Measurements from ENCODE around the gene MPO.

MPO gene

DNA sequence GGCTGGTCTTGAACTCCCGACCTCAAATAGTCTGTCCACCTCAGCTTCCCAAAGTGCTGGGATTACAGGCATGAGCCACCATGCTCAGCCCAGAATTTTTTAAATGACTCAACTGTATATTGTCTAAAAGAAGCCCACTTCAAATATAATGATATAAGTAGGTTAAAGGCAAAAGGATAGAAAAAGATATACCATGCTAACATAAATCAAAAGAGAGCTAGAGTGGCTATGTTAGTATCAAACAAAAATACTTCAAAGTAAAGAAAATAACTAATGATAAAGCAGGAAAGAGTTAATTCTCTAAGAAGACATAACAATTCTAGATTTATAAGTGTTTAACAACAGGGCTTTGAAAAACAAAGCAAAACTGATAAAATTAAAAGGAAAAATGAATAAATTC, 13.3 kb upstream of the MPO start:
- DNase-seq (ENCODE audit: low read depth) = no peak
- TF ChIP-seq, protein P1, sequence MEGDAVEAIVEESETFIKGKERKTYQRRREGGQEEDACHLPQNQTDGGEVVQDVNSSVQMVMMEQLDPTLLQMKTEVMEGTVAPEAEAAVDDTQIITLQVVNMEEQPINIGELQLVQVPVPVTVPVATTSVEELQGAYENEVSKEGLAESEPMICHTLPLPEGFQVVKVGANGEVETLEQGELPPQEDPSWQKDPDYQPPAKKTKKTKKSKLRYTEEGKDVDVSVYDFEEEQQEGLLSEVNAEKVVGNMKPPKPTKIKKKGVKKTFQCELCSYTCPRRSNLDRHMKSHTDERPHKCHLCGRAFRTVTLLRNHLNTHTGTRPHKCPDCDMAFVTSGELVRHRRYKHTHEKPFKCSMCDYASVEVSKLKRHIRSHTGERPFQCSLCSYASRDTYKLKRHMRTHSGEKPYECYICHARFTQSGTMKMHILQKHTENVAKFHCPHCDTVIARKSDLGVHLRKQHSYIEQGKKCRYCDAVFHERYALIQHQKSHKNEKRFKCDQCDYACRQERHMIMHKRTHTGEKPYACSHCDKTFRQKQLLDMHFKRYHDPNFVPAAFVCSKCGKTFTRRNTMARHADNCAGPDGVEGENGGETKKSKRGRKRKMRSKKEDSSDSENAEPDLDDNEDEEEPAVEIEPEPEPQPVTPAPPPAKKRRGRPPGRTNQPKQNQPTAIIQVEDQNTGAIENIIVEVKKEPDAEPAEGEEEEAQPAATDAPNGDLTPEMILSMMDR (conservative IDR thresholded peaks at IDR 0.05; ENCODE audit: low read depth, low read length) = no peak
- H3K4me3 ChIP-seq (ENCODE audit: low read depth, low read length) = no peak overlapping the region

DNA sequence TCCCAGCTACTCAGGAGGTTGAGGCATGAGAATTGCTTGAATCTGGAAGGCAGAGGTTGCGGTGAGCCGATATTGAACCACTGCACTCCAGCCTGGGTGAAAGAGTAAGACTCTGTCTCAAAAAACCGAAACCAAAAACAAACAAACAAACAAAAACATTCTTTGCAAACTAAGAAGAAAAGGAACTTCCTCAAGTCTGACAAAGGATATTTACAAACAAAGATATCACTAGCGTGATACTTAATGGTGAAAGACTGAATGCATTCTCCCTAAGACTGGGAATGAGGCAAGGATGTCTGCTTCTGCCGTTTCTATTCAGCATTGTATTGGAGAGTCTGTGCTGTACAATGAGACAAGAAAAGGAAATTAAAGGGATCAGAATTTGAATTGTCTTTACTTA, 10.5 kb upstream of the MPO start:
- no peak overlapping the region for H3K4me3 ChIP-seq (ENCODE audit: low read depth, low read length)

GRCh38 chr17:58289869-58290268, 9.1 kb upstream of the MPO start:
- TF ChIP-seq, protein P1 (conservative IDR thresholded peaks at IDR 0.05; ENCODE audit: low read depth, low read length) = no peak
- no peak overlapping the region for H3K4me3 ChIP-seq (ENCODE audit: low read depth, low read length)
- DNase-seq (ENCODE audit: low read depth) = no peak

More for the DNA sequence above, 10.5 kb upstream of the MPO start:
- TF ChIP-seq, protein P1 (conservative IDR thresholded peaks at IDR 0.05; ENCODE audit: low read depth, low read length) = no peak
- DNase-seq (ENCODE audit: low read depth) = no peak

DNA sequence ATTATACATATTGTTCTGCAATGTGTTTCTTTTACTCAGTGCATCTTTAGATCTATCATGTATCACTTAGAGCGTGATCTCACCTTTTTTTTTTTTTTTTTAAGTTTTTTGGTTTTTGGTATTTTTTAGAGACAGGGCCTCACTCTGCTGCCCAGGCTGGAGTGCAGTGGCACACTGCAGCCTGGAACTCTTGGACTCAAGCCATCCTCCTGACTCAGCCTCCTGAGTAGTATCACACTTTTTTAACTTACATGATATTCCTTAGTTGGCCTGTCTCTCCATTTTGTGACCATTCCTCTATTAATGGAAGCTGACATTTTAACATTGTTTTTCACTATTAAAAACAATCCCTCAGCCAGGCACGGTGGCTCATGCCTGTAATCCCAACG, 4.7 kb upstream of the MPO start:
- DNase-seq (ENCODE audit: low read depth) = no peak

GRCh38 chr17:58284613-58285421, 4.1 kb upstream of the MPO start:
- DNase-seq (ENCODE audit: low read depth) = no peak
- H3K4me3 ChIP-seq (ENCODE audit: low read depth, low read length) = no peak overlapping the region
- TF ChIP-seq, protein P1 (conservative IDR thresholded peaks at IDR 0.05; ENCODE audit: low read depth, low read length) = no peak

More for the DNA sequence above, 4.7 kb upstream of the MPO start:
- no peak overlapping the region for H3K4me3 ChIP-seq (ENCODE audit: low read depth, low read length)
- TF ChIP-seq, protein P1 (conservative IDR thresholded peaks at IDR 0.05; ENCODE audit: low read depth, low read length) = no peak

GRCh38 chr17:58283674-58284612, 3.2 kb upstream of the MPO start:
- H3K4me3 ChIP-seq (ENCODE audit: low read depth, low read length) = no peak overlapping the region
- DNase-seq (ENCODE audit: low read depth) = no peak
- TF ChIP-seq, protein P1 (conservative IDR thresholded peaks at IDR 0.05; ENCODE audit: low read depth, low read length) = no peak
